Liver (tissue), 3 donors: ENCODE data around the gene OTOP3.

Experiments
- CTCF ChIP-seq: fragments of 150-350 bp; IDR thresholded peaks from 2 replicates; pipeline ENCODE4 v1.5.1; 2017; ENCODE audit warnings: improper control_type of control experiment, low read depth, low read length; ENCODE audit not compliant: missing input control
- MAX ChIP-seq: IDR thresholded peaks from 2 replicates; pipeline ENCODE4 v1.6.1; 2016; ENCODE audit warnings: antibody characterized with exemption
- RAD21 ChIP-seq, 2 donors: IDR thresholded peaks; 2 replicates each; pipeline ENCODE4 v1.6.1; 2016; ENCODE audit warnings: antibody characterized with exemption in 2 of 2, mild to moderate bottlenecking in 2 of 2
- REST ChIP-seq: IDR thresholded peaks from 2 replicates; pipeline ENCODE4 v1.6.1; 2016; ENCODE audit warnings: antibody characterized with exemption, mild to moderate bottlenecking
- RXRA ChIP-seq, 2 donors: IDR thresholded peaks; 2 replicates each; pipeline ENCODE4 v1.6.1; 2017 to 2018; ENCODE audit warnings: antibody characterized with exemption in 2 of 2, mild to moderate bottlenecking in 1 of 2
- donor health status: healthy.
- donor health status: healthy.

GRCh38 chr17:74903034-74903433, 32.7 kb upstream of the OTOP3 start:
- TF ChIP-seq CTCF: no peak
- TF ChIP-seq MAX: no peak
- no peak for TF ChIP-seq RAD21 (IDR thresholded peaks at IDR 0.05)
- no peak for TF ChIP-seq RXRA (IDR thresholded peaks at IDR 0.05)
- TF ChIP-seq REST: no peak
